HepG2 (cell line): ENCODE results near the gene PRPF4.

Source experiments
- EP300 ChIP-seq, 3 experiments: sonication (generic) in 1 of 3; formaldehyde crosslinking in 1 of 3; IDR thresholded peaks; 2 replicates each; pipeline versions ENCODE4 v1.5.1 to v1.6.1; 2011 to 2020; ENCODE audit warnings: low read depth in 2 of 3, low read length in 2 of 3, borderline replicate concordance in 1 of 3, improper control_type of control experiment in 1 of 3, mild to moderate bottlenecking in 1 of 3, missing genetic modification reagents in 1 of 3, moderate library complexity in 1 of 3
- HNRNPL ChIP-seq: fragments of 200-400 bp; formaldehyde crosslinking; IDR thresholded peaks from 2 replicates; pipeline ENCODE4 v1.6.1; 2017; ENCODE audit warnings: mild to moderate bottlenecking, low read depth, low read length
- ISL2 ChIP-seq: sonication (generic); formaldehyde crosslinking; IDR thresholded peaks from 2 replicates; pipeline ENCODE4 v1.5.0; 2020; ENCODE audit warnings: missing genetic modification reagents
- POLR2AphosphoS2 ChIP-seq: IDR thresholded peaks from 2 replicates; pipeline ENCODE4 v1.6.1; 2011; ENCODE audit warnings: low read depth, low read length, improper control_type of control experiment
- ZNF205 ChIP-seq: IDR thresholded peaks from 2 replicates; pipeline ENCODE4 v1.6.1; 2018; ENCODE audit warnings: missing biosample characterization, missing genetic modification reagents
- ZNF30 ChIP-seq: sonication (generic); formaldehyde crosslinking; IDR thresholded peaks from 2 replicates; pipeline ENCODE4 v1.5.0; 2020; ENCODE audit warnings: mild to moderate bottlenecking, missing genetic modification reagents

DNA sequence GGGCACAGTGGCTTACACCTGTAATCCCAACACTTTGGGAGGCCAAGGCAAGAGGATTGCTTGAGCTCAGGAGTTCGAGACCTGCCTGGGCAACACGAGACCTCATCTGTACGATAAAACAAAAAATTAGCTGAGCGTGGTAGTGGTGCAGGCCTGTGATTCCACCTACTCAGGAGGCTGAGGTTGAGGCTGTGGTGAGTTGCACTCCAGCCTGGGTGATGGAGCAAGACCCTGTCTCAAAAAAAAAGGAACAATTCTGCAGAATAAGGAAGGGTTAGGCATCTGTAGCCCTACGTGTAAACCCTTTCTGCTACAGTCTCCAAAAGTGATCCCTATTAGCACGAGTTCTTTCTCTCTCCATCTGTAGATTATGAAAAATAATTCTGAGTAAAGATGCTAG, 20.0 kb upstream of the PRPF4 start:
- TF ChIP-seq ZNF30 (CRISPR knock-in tag), result no peak
- no peak for TF ChIP-seq EP300 (IDR thresholded peaks at IDR 0.05; ENCODE audit: low read depth in 2 of 2, low read length in 2 of 2)
- TF ChIP-seq EP300 (CRISPR knock-in tag; IDR thresholded peaks at IDR 0.05; ENCODE audit: borderline replicate concordance), result no peak
- TF ChIP-seq HNRNPL, result no peak
- no peak for TF ChIP-seq ISL2 (CRISPR knock-in tag)
- no peak for TF ChIP-seq ZNF205 (CRISPR knock-in tag)
- no peak for TF ChIP-seq POLR2AphosphoS2
